Natural killer cell (primary cell): ENCODE measurements around the gene VWF. TPM values are rescaled to one million over a fixed set of nuclear protein-coding genes. Genes with fewer than 3 reads are reported as not detected.

Experiments
- ATAC-seq, 3 donors: fragments of 150-1000 bp in 2 of 3; fragments of 200-7000 bp in 1 of 3; cut with Tn5 transposase; 1 replicate in 1 of 3; 2 replicates in 2 of 3; pipeline ENCODE4 v1.10.0; 2021; ENCODE audit warnings: mild to moderate bottlenecking in 2 of 3, moderate library complexity in 2 of 3
- DNase-seq, 2 donors: peaks; one replicate each; pipeline versions ENCODE4 v3.0.0 to v3.0.0-alpha.2; 2013 to 2021; ENCODE audit warnings: mixed read lengths in 1 of 2
- H3K27ac ChIP-seq: one replicate; pipeline ENCODE4 v1.5.1; 2013; ENCODE audit warnings: mild to moderate bottlenecking, low read length
- H3K27me3 ChIP-seq: one replicate; pipeline ENCODE4 v1.6.1; 2013; ENCODE audit warnings: low read length; ENCODE audit not compliant: control insufficient read depth, insufficient read depth
- H3K36me3 ChIP-seq: one replicate; pipeline ENCODE4 v1.6.1; 2013; ENCODE audit warnings: low read length; ENCODE audit not compliant: control insufficient read depth, insufficient read depth
- H3K4me1 ChIP-seq: one replicate; pipeline ENCODE4 v1.6.1; 2013; ENCODE audit warnings: low read length; ENCODE audit not compliant: control insufficient read depth, insufficient read depth
- H3K4me3 ChIP-seq: one replicate; pipeline ENCODE4 v1.5.1; 2013; ENCODE audit warnings: low read length
- H3K9me3 ChIP-seq: one replicate; pipeline ENCODE4 v1.6.1; 2013; ENCODE audit warnings: low read length; ENCODE audit not compliant: control insufficient read depth, insufficient read depth
- H3K27ac Mint-ChIP-seq, 2 donors: one replicate each; pipeline ENCODE4 v1.8.0; 2022; ENCODE audit warnings: mild to moderate bottlenecking in 2 of 2, mixed read lengths in 2 of 2, moderate library complexity in 1 of 2
- H3K27me3 Mint-ChIP-seq, 2 donors: one replicate each; pipeline ENCODE4 v1.8.0; 2022; ENCODE audit warnings: low read depth in 2 of 2, mixed read lengths in 2 of 2
- H3K36me3 Mint-ChIP-seq: one replicate; pipeline ENCODE4 v1.8.0; 2022; ENCODE audit warnings: mixed read lengths
- H3K4me1 Mint-ChIP-seq, 2 donors: one replicate each; pipeline ENCODE4 v1.8.0; 2022; ENCODE audit warnings: mixed read lengths in 2 of 2
- H3K4me3 Mint-ChIP-seq: one replicate; pipeline ENCODE4 v1.8.0; 2022; ENCODE audit warnings: mild to moderate bottlenecking, moderate library complexity, mixed read lengths
- H3K9me3 Mint-ChIP-seq, 2 donors: one replicate each; pipeline ENCODE4 v1.8.0; 2022; ENCODE audit warnings: mixed read lengths in 2 of 2
- WGBS: methylation state at CpG from one replicate; pipeline ENCODE4 v1.1.7; 2013; ENCODE audit warnings: missing lambda C conversion rate; ENCODE audit not compliant: insufficient coverage; 5-methylcytosine and 5-hydroxymethylcytosine counted together
- intact Hi-C: fragments of 100-400 bp; cut with micrococcal nuclease; formaldehyde crosslinking; loops from one replicate; pipeline ENCODE4 v1.14.2; 2022
- total RNA-seq, 4 donors: library from RNA; stranded (reverse); fragments of 120-200 nt in 1 of 4; gene quantifications; one replicate each; pipeline versions ENCODE4 v1.2.3 to v1.2.4, GENCODE V29; 2013 to 2022
- TF ChIP-seq, protein P1 (sequence below): fragments of 200-600 bp; IDR thresholded peaks from one replicate; pipeline ENCODE4 v1.8.0; 2022; ENCODE audit warnings: antibody characterized with exemption

The VWF gene
- total RNA-seq, 3 donors from 2014 or later (not counting 1 experiment from before 2014, with no cell fraction given), result 0.14 to 0.95 (median 0.71) TPM

DNA sequence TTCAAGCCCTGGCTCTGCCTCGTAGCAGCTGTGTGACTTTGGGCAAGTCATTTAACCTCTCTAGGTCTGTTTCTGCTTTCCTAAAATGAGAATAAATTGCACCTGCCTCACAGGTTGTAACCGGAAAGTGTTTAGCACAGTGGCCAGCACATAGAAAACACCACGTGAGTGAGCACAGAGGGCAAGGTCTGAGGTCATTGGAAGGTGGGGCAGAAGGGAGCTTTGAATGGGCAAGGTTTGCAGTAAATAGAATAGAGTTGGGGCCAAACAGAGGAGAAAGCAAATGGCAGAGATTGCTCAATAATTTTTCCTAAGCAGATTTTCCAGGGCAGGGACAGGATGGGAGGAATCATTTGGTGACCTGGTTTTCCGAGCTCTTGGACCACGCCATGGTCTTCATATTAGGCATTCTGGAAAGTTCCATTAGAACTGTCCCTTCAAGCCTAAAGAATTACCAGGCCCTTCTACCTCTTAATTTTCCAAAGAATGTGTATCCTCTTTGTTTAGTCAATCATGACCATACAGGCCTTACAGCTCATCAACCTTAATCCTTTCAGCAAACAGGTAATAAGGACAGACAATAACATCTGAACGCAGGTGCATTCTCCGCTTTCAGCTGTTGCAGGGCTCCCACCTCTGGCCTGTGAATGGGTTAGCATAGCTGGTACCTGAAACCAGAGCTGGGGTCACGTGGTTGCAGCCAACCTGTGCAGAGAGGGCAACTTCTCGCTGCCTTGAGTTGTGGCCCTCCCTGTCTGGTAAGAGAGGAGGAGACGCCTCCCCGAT is 53.8 kb downstream of the VWF start:
- DNase-seq, result no peak
- no peaks in the 10 kb centered on the region for H3K36me3 Mint-ChIP-seq
- Histone ChIP-seq H3K9me3 (no peaks in the 10 kb centered on the region), H3K27ac (no peak overlapping the region), H3K4me3 (no peak overlapping the region), H3K4me1 (peaks cover 23% of the 10 kb centered on the region), H3K27me3 (no peaks in the 10 kb centered on the region), H3K36me3 (no peaks in the 10 kb centered on the region)
- no peak overlapping the region for H3K4me3 Mint-ChIP-seq
- no peak overlapping the region for H3K27ac Mint-ChIP-seq
- peaks cover 47 to 59% of the 10 kb centered on the region in 2 donors for H3K27me3 Mint-ChIP-seq
- 87% methylated on average over 11 of the region's 11 CpGs for WGBS
- ATAC-seq, result no peak
- intact Hi-C loops, result loop anchor here (10.0 kb wide), 1 partner anchor 94 kb away; no protein-coding TSS in a partner anchor
- peaks cover 27 to 28% of the 10 kb centered on the region in 2 donors for H3K4me1 Mint-ChIP-seq
- no peaks in the 10 kb centered on the region for H3K9me3 Mint-ChIP-seq
- TF ChIP-seq, protein P1, sequence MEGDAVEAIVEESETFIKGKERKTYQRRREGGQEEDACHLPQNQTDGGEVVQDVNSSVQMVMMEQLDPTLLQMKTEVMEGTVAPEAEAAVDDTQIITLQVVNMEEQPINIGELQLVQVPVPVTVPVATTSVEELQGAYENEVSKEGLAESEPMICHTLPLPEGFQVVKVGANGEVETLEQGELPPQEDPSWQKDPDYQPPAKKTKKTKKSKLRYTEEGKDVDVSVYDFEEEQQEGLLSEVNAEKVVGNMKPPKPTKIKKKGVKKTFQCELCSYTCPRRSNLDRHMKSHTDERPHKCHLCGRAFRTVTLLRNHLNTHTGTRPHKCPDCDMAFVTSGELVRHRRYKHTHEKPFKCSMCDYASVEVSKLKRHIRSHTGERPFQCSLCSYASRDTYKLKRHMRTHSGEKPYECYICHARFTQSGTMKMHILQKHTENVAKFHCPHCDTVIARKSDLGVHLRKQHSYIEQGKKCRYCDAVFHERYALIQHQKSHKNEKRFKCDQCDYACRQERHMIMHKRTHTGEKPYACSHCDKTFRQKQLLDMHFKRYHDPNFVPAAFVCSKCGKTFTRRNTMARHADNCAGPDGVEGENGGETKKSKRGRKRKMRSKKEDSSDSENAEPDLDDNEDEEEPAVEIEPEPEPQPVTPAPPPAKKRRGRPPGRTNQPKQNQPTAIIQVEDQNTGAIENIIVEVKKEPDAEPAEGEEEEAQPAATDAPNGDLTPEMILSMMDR, result no peak

DNA sequence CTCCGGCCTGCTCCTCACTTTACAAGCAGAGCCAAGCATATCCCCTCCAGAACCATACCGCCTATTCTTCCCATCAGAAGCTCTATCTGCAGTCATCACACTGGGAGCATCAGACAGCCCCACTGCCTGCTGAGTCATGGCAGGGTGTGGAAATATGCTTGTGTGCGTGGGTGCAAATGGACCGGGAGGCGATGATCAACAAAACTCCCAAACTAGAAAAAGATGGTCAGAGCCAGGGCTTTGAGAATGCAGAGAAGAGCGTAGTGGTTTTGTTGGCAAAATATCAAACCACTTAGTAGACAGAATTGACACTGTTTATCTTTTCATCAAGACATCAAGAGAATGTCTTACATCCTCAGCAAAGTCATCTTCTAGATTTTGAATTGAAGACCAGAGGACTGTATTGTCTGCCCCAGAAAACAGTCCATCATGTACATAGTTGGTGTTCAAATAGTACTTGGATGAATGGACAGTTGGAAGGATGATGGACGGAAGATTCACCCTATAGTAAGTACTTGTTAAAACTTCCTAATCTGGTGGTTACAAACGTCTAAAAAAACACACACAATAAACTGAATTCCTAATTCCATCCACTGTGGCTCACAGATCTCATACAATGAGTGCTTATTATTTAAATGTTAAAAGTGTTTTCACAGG is 54.9 kb downstream of the VWF start:
- TF ChIP-seq, protein P1, result no peak
- ATAC-seq, result peak in 2 of 3 donors; percentile 21 to 22
- no peaks in the 10 kb centered on the region for H3K36me3 ChIP-seq
- peaks cover 12% of the 10 kb centered on the region for H3K4me1 ChIP-seq
- no peak overlapping the region for H3K27ac ChIP-seq
- Mint-ChIP-seq H3K36me3 (no peaks in the 10 kb centered on the region), H3K4me3 (no peak overlapping the region), H3K9me3 (no peaks in the 10 kb centered on the region), H3K4me1 (peaks cover 16 to 17% of the 10 kb centered on the region in 2 donors), H3K27me3 (peaks cover 46 to 56% of the 10 kb centered on the region in 2 donors), H3K27ac (no peak overlapping the region)
- no peaks in the 10 kb centered on the region for H3K9me3 ChIP-seq
- no peak overlapping the region for H3K4me3 ChIP-seq
- 40% methylated on average over 6 of the region's 8 CpGs for WGBS
- no peaks in the 10 kb centered on the region for H3K27me3 ChIP-seq
- intact Hi-C loops, result loop anchor here (10.0 kb wide), 2 partner anchors 95 to 465 kb away; partner anchors contain the start of gene GAPDH
- peak in 1 of 2 donors; percentile 50 for DNase-seq

DNA sequence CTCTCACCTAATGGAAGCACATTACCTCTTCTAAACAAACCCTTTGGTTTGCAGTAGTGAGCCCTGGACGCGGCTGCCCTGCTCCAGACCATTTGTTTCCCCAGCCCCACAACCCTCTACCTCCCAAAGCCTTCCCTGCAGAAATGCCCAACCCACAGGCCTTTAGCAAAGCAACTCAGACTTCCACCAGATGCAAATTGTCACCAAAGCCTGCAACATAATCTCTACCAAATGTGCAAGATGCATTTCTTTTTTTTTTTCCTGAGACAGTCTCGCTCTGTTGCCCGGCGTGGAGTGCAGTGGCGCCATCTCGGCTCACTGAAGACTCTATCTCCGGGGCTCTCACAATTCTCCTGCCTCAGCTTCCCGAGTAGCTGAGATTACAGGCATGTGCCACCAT is 56.2 kb downstream of the VWF start:
- ATAC-seq (no peak), DNase-seq (no peak)
- H3K9me3 Mint-ChIP-seq, result no peaks in the 10 kb centered on the region
- H3K4me3 Mint-ChIP-seq, result no peak overlapping the region
- TF ChIP-seq, protein P1, result no peak
- Histone ChIP-seq H3K27ac (no peak overlapping the region), H3K9me3 (no peaks in the 10 kb centered on the region), H3K4me1 (peaks cover 4% of the 10 kb centered on the region), H3K27me3 (no peaks in the 10 kb centered on the region), H3K4me3 (no peak overlapping the region), H3K36me3 (no peaks in the 10 kb centered on the region)
- intact Hi-C loops, result loop anchor here (10.0 kb wide), 1 partner anchor 467 kb away; the partner anchor contains the start of gene GAPDH
- H3K36me3 Mint-ChIP-seq, result no peaks in the 10 kb centered on the region
- no peak overlapping the region for H3K27ac Mint-ChIP-seq
- WGBS, result 93% methylated on average over 9 of the region's 9 CpGs
- peaks cover 6 to 8% of the 10 kb centered on the region in 2 donors for H3K4me1 Mint-ChIP-seq
- peaks cover 45 to 65% of the 10 kb centered on the region in 2 donors for H3K27me3 Mint-ChIP-seq
